ENCODE measurements around the gene NBAS. TPM values are rescaled to one million over a fixed set of nuclear protein-coding genes. Genes with fewer than 3 reads are reported as not detected.

Gene NBAS
- total RNA-seq, 2 experiments from 2014 or later: 30.5 to 31.1 TPM

DNA sequence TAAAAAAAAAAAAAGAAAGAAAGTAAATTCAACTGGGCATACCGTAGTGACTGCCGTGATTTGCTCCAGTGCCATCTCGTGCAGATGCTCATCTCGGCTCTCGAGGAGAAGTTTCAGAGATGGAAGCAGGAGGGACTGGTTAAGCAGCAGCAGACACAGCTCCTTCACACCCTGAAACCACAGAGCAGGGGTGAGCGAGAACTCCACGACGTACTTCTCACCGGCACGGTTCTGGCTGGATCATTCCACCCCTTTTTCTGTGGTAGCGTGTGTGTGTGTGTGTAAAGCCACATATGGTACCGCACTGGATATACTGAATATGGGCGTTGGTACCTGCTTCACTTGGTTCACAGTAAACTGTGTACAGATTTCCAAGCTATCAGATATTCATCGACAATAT is 382.2 kb downstream of the NBAS start:
- DNase-seq: peak; percentile 25
- H3K36me3 Mint-ChIP-seq (ENCODE audit: low read depth): peaks cover 17% of the 10 kb centered on the region
- CTCF ChIA-PET: no interaction called here
- no peaks in the 10 kb centered on the region for H3K9me3 Mint-ChIP-seq
- H3K27ac Mint-ChIP-seq: no peak overlapping the region
- H3K27me3 Mint-ChIP-seq: no peaks in the 10 kb centered on the region
- POLR2A ChIA-PET: no interaction called here
- peaks cover 45% of the 10 kb centered on the region for H3K4me1 Mint-ChIP-seq
- no peak overlapping the region for H3K4me3 Mint-ChIP-seq

- DNase-seq: peak; percentile 82
- Mint-ChIP-seq H3K4me3 (peak overlapping the region; percentile 14), H3K36me3 (ENCODE audit: low read depth) (peaks cover 20% of the 10 kb centered on the region)
These were observed 384.0 kb downstream of the NBAS start for GRCh38 chr2:15177103-15177502.

GRCh38 chr2:15176604-15177003 is 384.5 kb downstream of the NBAS start:
- Mint-ChIP-seq H3K27ac (peak overlapping the region; percentile 58), H3K4me1 (peaks cover 54% of the 10 kb centered on the region), H3K27me3 (no peaks in the 10 kb centered on the region), H3K9me3 (no peaks in the 10 kb centered on the region), H3K4me3 (no peak overlapping the region), H3K36me3 (ENCODE audit: low read depth) (peaks cover 21% of the 10 kb centered on the region)
- CTCF ChIA-PET: no interaction called here
- no peak for DNase-seq
- POLR2A ChIA-PET: no interaction called here

More at GRCh38 chr2:15177103-15177502, 384.0 kb downstream of the NBAS start:
- H3K9me3 Mint-ChIP-seq: no peaks in the 10 kb centered on the region
- H3K27ac Mint-ChIP-seq: peak overlapping the region; percentile 58
- CTCF ChIA-PET: no interaction called here
- POLR2A ChIA-PET: interaction anchor here (1.4 kb wide), 1 partner anchor 35 kb away, joined by 3 read pairs; no protein-coding TSS in a partner anchor
- peaks cover 54% of the 10 kb centered on the region for H3K4me1 Mint-ChIP-seq
- H3K27me3 Mint-ChIP-seq: no peaks in the 10 kb centered on the region

DNA sequence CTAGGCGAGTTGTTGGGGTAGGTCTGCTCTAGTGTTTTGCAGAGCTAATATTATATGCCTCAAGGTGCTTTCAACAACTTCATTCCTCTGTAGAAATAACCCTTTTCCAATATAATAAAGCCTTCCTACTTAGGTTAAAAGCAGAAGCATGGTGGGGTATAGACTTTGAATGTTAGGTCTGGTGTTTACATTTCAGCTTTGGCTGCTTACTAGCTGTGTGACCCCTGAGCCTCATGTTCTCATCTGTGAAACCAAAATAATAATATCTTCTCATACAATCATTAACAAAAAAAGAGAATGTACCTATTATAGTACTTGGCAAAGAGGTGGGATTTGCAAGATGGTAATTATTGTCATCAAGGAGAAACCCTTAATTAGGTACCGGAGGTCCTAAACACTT is 386.6 kb downstream of the NBAS start:
- peaks cover 54% of the 10 kb centered on the region for H3K4me1 Mint-ChIP-seq
- no peak overlapping the region for H3K27ac Mint-ChIP-seq
- H3K9me3 Mint-ChIP-seq: no peaks in the 10 kb centered on the region
- CTCF ChIA-PET: no interaction called here
- peaks cover 25% of the 10 kb centered on the region for H3K36me3 Mint-ChIP-seq (ENCODE audit: low read depth)
- H3K27me3 Mint-ChIP-seq: no peaks in the 10 kb centered on the region
- no peak overlapping the region for H3K4me3 Mint-ChIP-seq
- POLR2A ChIA-PET: no interaction called here
- DNase-seq: no peak

DNA sequence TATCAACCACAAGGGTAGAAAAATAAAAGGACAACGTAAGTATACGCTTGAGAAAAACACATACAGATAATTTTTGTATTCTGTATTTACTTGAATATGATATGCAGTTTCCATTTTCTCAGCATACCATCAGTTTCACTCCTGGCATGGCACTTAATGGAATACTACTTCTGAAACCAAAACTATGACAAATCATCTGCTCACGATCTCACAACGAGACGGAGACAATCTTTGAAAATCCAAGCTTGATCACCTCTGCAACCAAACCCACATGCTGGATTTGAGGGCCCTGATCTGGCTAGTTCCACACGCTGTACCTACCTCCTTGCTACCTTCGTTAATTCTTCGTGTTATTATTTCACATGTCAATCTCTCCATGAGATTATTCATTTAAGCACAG is 387.6 kb downstream of the NBAS start:
- peaks cover 26% of the 10 kb centered on the region for H3K36me3 Mint-ChIP-seq (ENCODE audit: low read depth)
- H3K4me3 Mint-ChIP-seq: no peak overlapping the region
- ChIA-PET CTCF (interaction anchor here (0.7 kb wide), 1 partner anchor 404 kb away, joined by 3 read pairs; no protein-coding TSS in a partner anchor), POLR2A (no interaction called here)
- H3K9me3 Mint-ChIP-seq: no peaks in the 10 kb centered on the region
- H3K27me3 Mint-ChIP-seq: no peaks in the 10 kb centered on the region
- H3K4me1 Mint-ChIP-seq: peaks cover 46% of the 10 kb centered on the region
- DNase-seq: no peak
- no peak overlapping the region for H3K27ac Mint-ChIP-seq

GRCh38 chr2:15172825-15173224 is 388.3 kb downstream of the NBAS start:
- Mint-ChIP-seq H3K27ac (no peak overlapping the region), H3K36me3 (ENCODE audit: low read depth) (peaks cover 26% of the 10 kb centered on the region), H3K27me3 (no peaks in the 10 kb centered on the region), H3K9me3 (no peaks in the 10 kb centered on the region), H3K4me1 (peaks cover 39% of the 10 kb centered on the region), H3K4me3 (no peak overlapping the region)
- DNase-seq: no peak
- POLR2A ChIA-PET: no interaction called here
- CTCF ChIA-PET: no interaction called here

DNA sequence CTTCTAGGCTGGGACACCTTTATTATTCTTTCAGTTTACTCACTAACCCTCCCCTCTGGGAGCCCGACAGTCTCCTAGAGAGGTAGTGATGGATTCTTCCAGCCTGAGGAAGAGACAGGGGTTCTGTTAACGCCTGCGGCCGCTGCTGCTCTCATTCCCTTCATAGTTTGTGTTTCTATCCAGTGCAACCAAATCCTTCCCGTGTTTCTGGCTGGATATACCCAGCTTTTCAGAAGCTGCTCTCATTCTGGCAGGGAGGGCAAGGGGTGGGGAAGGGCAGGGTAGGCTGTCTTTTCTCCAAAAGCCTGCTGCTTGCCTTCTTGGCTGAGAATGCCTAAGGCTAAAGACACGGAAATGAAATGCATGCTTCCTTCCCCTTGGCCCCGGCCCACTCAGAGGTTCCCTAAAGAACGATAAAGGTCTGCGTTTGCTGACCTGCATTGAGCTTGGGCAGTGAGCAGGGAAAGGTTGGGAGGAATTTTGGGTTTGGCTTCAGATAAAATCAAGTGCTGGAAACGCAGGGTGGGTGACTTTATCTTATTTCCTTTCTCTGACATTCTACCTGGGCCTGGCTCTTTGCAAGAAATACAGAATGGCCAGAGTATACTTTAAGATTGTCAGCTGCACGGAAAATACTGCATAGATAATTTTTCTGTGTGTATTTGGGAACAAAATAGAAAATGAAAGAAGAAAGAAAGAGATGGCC is 390.9 kb downstream of the NBAS start:
- Mint-ChIP-seq H3K27ac (no peak overlapping the region), H3K27me3 (no peaks in the 10 kb centered on the region), H3K4me1 (peaks cover 15% of the 10 kb centered on the region), H3K9me3 (no peaks in the 10 kb centered on the region), H3K36me3 (ENCODE audit: low read depth) (peaks cover 16% of the 10 kb centered on the region), H3K4me3 (no peak overlapping the region)
- POLR2A ChIA-PET: no interaction called here
- CTCF ChIA-PET: no interaction called here
- DNase-seq: no peak

GRCh38 chr2:15169326-15170069 is 391.6 kb downstream of the NBAS start:
- H3K4me3 Mint-ChIP-seq: no peak overlapping the region
- peaks cover 16% of the 10 kb centered on the region for H3K36me3 Mint-ChIP-seq (ENCODE audit: low read depth)
- no peaks in the 10 kb centered on the region for H3K27me3 Mint-ChIP-seq
- no peaks in the 10 kb centered on the region for H3K9me3 Mint-ChIP-seq
- ChIA-PET CTCF (interaction anchor here (0.5 kb wide), 1 partner anchor 165 kb away, joined by 3 read pairs; no protein-coding TSS in a partner anchor), POLR2A (no interaction called here)
- H3K27ac Mint-ChIP-seq: no peak overlapping the region
- peaks cover 14% of the 10 kb centered on the region for H3K4me1 Mint-ChIP-seq
- DNase-seq: no peak

- no peak overlapping the region for H3K4me3 Mint-ChIP-seq
- H3K27ac Mint-ChIP-seq: no peak overlapping the region
- no peaks in the 10 kb centered on the region for H3K27me3 Mint-ChIP-seq
- peaks cover 4% of the 10 kb centered on the region for H3K4me1 Mint-ChIP-seq
- peaks cover 7% of the 10 kb centered on the region for H3K36me3 Mint-ChIP-seq (ENCODE audit: low read depth)
- no peaks in the 10 kb centered on the region for H3K9me3 Mint-ChIP-seq
- no peak for DNase-seq
- POLR2A ChIA-PET: no interaction called here
- CTCF ChIA-PET: no interaction called here
These were observed 393.0 kb downstream of the NBAS start for GRCh38 chr2:15168116-15168515.

- POLR2A ChIA-PET: no interaction called here
- CTCF ChIA-PET: no interaction called here
- peaks cover 7% of the 10 kb centered on the region for H3K36me3 Mint-ChIP-seq (ENCODE audit: low read depth)
- no peak for DNase-seq
- H3K4me3 Mint-ChIP-seq: no peak overlapping the region
- no peaks in the 10 kb centered on the region for H3K4me1 Mint-ChIP-seq
- peaks cover 2% of the 10 kb centered on the region for H3K27me3 Mint-ChIP-seq
- no peaks in the 10 kb centered on the region for H3K9me3 Mint-ChIP-seq
- H3K27ac Mint-ChIP-seq: no peak overlapping the region
These were observed 394.3 kb downstream of the NBAS start for GRCh38 chr2:15166878-15167277.

DNA sequence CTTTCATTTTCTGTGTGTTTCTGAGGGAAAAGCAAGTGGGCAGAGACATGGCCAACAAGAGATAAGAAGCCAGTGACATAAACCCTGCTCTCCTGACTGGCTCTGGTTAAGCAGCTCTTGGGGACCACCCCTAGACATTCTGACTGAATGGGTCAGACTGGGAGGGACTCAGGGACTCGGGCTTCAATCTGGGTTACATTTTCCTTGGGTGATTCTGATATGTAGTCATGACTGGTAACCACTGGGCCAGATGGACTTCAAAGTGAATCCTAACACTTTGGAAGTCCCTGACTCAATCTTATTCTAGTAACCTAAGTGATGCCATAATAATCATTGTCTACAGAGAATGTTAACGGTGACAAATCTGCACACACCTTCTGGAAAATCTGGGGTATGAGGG is 397.8 kb downstream of the NBAS start:
- DNase-seq: no peak
- Mint-ChIP-seq H3K27me3 (peaks cover 7% of the 10 kb centered on the region), H3K4me1 (no peaks in the 10 kb centered on the region), H3K9me3 (no peaks in the 10 kb centered on the region), H3K36me3 (ENCODE audit: low read depth) (no peaks in the 10 kb centered on the region), H3K4me3 (no peak overlapping the region), H3K27ac (no peak overlapping the region)
- CTCF ChIA-PET: no interaction called here
- POLR2A ChIA-PET: no interaction called here

DNA sequence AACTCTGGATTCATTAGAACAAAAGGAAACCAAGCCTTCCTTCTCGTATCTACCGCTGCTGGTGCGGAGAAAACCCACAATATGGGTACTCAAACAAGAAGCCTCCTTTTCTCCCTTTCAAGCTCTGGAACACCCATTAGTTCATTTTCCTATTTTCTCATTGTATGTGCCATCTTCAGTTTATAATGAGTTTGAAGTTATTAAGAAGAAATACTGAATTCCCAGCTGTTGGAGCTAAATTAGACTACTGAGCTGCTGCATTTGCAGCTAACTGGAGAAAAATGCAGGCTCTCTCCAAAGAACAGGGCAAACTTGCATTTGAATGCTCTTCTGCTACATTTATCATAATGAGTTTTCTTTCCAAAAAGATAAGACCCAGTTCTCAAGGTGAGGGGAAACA is 398.5 kb downstream of the NBAS start:
- no peaks in the 10 kb centered on the region for H3K4me1 Mint-ChIP-seq
- H3K27me3 Mint-ChIP-seq: peaks cover 7% of the 10 kb centered on the region
- H3K9me3 Mint-ChIP-seq: no peaks in the 10 kb centered on the region
- CTCF ChIA-PET: interaction anchor here (0.6 to 1.0 kb wide), 2 partner anchors 393 to 415 kb away, joined by 3 read pairs; no protein-coding TSS in a partner anchor
- no peak overlapping the region for H3K27ac Mint-ChIP-seq
- no peak for DNase-seq
- POLR2A ChIA-PET: no interaction called here
- H3K4me3 Mint-ChIP-seq: no peak overlapping the region
- no peaks in the 10 kb centered on the region for H3K36me3 Mint-ChIP-seq (ENCODE audit: low read depth)

DNA sequence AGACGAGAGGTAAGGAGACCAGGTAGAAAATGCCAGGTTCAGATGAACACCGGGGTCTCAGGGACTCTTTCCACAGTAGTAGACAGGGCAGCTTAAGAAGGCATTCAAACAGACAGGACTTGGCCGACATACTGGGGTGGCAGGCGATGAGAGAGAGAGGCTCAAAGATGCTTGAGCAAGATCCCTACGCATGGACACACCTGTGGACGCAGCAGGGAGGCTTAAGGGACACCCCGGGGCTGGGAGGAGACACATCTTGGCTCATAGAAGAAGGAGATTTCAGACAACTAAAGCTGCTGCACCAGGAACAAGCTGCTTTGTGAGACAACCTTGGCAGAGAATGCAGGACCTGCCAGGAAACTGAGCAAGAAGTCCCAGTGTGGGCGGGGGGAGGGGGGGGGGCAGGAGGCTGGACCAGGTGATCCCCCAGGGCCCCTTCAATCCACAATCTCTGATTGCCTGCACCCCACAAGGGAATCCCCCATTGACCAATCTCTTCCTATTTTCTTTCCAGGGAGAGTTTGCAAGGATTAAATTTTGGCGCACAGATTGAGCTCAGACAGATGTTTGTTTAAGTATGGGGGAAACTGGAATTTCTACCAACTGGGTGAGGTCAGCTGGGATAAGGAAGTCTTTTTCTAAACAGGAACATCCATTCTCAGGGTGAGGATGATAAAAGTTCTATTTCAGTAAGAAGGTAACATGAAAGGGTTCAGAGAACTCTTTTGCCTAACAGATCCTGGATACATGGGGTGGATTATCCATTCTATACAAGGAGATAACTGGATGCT is 400.7 kb downstream of the NBAS start:
- no peak overlapping the region for H3K27ac Mint-ChIP-seq
- POLR2A ChIA-PET: no interaction called here
- CTCF ChIA-PET: interaction anchor here (1.0 to 1.5 kb wide), 4 partner anchors 12 to 417 kb away, joined by 3 to 6 read pairs (median 4); no protein-coding TSS in a partner anchor
- H3K4me3 Mint-ChIP-seq: no peak overlapping the region
- peaks cover 7% of the 10 kb centered on the region for H3K27me3 Mint-ChIP-seq
- no peaks in the 10 kb centered on the region for H3K36me3 Mint-ChIP-seq (ENCODE audit: low read depth)
- no peak for DNase-seq
- no peaks in the 10 kb centered on the region for H3K4me1 Mint-ChIP-seq
- no peaks in the 10 kb centered on the region for H3K9me3 Mint-ChIP-seq
